ENCODE measurements around the gene ARSB.

DNA sequence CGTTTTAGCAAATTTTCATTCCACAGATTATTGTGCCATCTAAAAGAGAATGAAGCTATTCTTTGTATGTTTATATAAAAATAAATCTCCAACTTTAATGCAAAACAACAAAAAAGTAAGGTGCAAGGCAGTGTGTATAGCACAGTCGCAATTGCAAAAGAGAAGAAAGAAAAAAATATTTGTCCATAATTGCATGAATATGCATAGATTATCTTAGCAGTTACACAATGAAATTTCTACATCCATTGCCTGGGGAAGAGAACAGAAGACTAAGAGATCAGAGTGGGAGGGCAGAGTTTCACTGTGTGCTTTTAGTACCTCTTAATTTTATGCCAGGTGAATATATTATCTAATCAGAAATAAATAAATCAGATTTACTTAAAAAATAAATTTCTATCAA lies 250.2 kb downstream of the ARSB start:
- TF ChIP-seq, protein P1, sequence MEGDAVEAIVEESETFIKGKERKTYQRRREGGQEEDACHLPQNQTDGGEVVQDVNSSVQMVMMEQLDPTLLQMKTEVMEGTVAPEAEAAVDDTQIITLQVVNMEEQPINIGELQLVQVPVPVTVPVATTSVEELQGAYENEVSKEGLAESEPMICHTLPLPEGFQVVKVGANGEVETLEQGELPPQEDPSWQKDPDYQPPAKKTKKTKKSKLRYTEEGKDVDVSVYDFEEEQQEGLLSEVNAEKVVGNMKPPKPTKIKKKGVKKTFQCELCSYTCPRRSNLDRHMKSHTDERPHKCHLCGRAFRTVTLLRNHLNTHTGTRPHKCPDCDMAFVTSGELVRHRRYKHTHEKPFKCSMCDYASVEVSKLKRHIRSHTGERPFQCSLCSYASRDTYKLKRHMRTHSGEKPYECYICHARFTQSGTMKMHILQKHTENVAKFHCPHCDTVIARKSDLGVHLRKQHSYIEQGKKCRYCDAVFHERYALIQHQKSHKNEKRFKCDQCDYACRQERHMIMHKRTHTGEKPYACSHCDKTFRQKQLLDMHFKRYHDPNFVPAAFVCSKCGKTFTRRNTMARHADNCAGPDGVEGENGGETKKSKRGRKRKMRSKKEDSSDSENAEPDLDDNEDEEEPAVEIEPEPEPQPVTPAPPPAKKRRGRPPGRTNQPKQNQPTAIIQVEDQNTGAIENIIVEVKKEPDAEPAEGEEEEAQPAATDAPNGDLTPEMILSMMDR (IDR thresholded peaks at IDR 0.05): no peak
- TF ChIP-seq POLR2A (IDR thresholded peaks at IDR 0.05): no peak
